OCI-LY1 (cell line): ENCODE measurements around the gene VDR.
A peak's percentile ranks its signal among the peaks of the same experiment; 100 is the strongest.

Experiments used
- H2AFZ ChIP-seq: fragments of 200-600 bp; sonication (generic), shearing (Covaris generic); 2 replicates; pipeline ENCODE4 v1.6.0; 2014; ENCODE audit warnings: antibody characterized with exemption, mild to moderate bottlenecking, low read length
- H3F3A ChIP-seq: fragments of 200-600 bp; sonication (generic), shearing (Covaris generic); 2 replicates; pipeline ENCODE4 v1.6.0; 2014; ENCODE audit warnings: mild to moderate bottlenecking, antibody characterized with exemption, low read length, moderate library complexity; ENCODE audit not compliant: insufficient read depth
- H3K27ac ChIP-seq: fragments of 200-600 bp; sonication (generic); 2 replicates; pipeline ENCODE4 v1.5.1; 2014; ENCODE audit warnings: low read length, mixed run types, mild to moderate bottlenecking, low read depth; ENCODE audit not compliant: poor library complexity, severe bottlenecking
- H3K27me3 ChIP-seq: fragments of 200-600 bp; sonication (generic); 2 replicates; pipeline ENCODE4 v1.6.0; 2014; ENCODE audit warnings: antibody characterized with exemption, mild to moderate bottlenecking, low read length, moderate library complexity; ENCODE audit not compliant: insufficient read depth
- H3K36me3 ChIP-seq: fragments of 200-600 bp; sonication (generic); 2 replicates; pipeline ENCODE4 v1.6.1; 2014; ENCODE audit warnings: mild to moderate bottlenecking, antibody characterized with exemption, low read length, moderate library complexity, mixed read lengths; ENCODE audit not compliant: insufficient read depth
- H3K4me1 ChIP-seq: fragments of 200-600 bp; sonication (generic); 2 replicates; pipeline ENCODE4 v1.5.1; 2014; ENCODE audit warnings: mild to moderate bottlenecking, low read length, moderate library complexity; ENCODE audit not compliant: insufficient read depth, severe bottlenecking
- H3K4me2 ChIP-seq: fragments of 200-600 bp; sonication (generic), shearing (Covaris generic); 2 replicates; pipeline ENCODE4 v1.6.1; 2014; ENCODE audit warnings: low read length
- H3K4me3 ChIP-seq: fragments of 200-600 bp; sonication (generic); 2 replicates; pipeline ENCODE4 v1.5.1; 2014; ENCODE audit warnings: low read length, low read depth, mild to moderate bottlenecking, mixed read lengths; ENCODE audit not compliant: poor library complexity, severe bottlenecking
- H3K79me2 ChIP-seq: fragments of 200-600 bp; shearing (Covaris generic); 2 replicates; pipeline ENCODE4 v1.6.1; 2016; ENCODE audit warnings: mixed run types, low read length, mixed read lengths; ENCODE audit not compliant: insufficient read depth
- H3K9ac ChIP-seq: fragments of 200-600 bp; sonication (generic), shearing (Covaris generic); 2 replicates; pipeline ENCODE4 v1.6.1; 2014; ENCODE audit warnings: mild to moderate bottlenecking, low read length, mixed read lengths
- H3K9me2 ChIP-seq: fragments of 200-600 bp; sonication (generic), shearing (Covaris generic); 2 replicates; pipeline ENCODE4 v1.6.1; 2014; ENCODE audit warnings: low read depth, mild to moderate bottlenecking, low read length, mixed read lengths
- H3K9me3 ChIP-seq: fragments of 200-600 bp; shearing (Covaris generic); 2 replicates; pipeline ENCODE4 v1.6.1; 2014; ENCODE audit warnings: low read length, mixed read lengths
- H4K20me1 ChIP-seq: fragments of 200-600 bp; sonication (generic), shearing (Covaris generic); 2 replicates; pipeline ENCODE4 v1.6.0; 2016; ENCODE audit warnings: mild to moderate bottlenecking, low read length; ENCODE audit not compliant: insufficient read depth
- CTCF ChIP-seq: fragments of 200-600 bp; sonication (generic), shearing (Covaris generic); IDR thresholded peaks from 2 replicates; pipeline ENCODE4 v1.5.1; 2017; ENCODE audit warnings: mild to moderate bottlenecking, antibody characterized with exemption, low read length, moderate library complexity, mixed read lengths
- EZH2 ChIP-seq: fragments of 200-600 bp; sonication (generic), shearing (Covaris generic); IDR thresholded peaks from 2 replicates; pipeline ENCODE4 v1.8.0; 2017; ENCODE audit warnings: borderline replicate concordance, mixed run types, mild to moderate bottlenecking, antibody characterized with exemption, low read length, moderate library complexity, mixed read lengths

Gene VDR

GRCh38 chr12:47904713-47905709, at the start of gene VDR:
VDR (minus strand) TSS chr12:47904994; CDS start chr12:47879113, 25,881 bp downstream.
- Histone ChIP-seq H3K4me3 (peak within 1 kb of the TSS; percentile 60), H3K9me3 (no peaks in the 10 kb centered on the region), H3K79me2 (no peaks in the 10 kb centered on the region), H3K9me2 (no peaks in the 10 kb centered on the region), H3K36me3 (no peaks in the 10 kb centered on the region), H3K27ac (no peak within 1 kb of the TSS), H3K4me1 (peaks cover 18% of the 10 kb centered on the region), H3K27me3 (no peaks in the 10 kb centered on the region), H2AFZ (no peak within 1 kb of the TSS), H3K4me2 (peak within 1 kb of the TSS; percentile 73), H4K20me1 (no peaks in the 10 kb centered on the region), H3F3A (no peaks in the 10 kb centered on the region), H3K9ac (peak within 1 kb of the TSS; percentile 49; the same call in 1 of the 2 replicates)
- TF ChIP-seq CTCF = peak; percentile 57
- no peak for TF ChIP-seq EZH2

- no peaks in the 10 kb centered on the region for H3K9me2 ChIP-seq
- H3K79me2 ChIP-seq = no peaks in the 10 kb centered on the region
- no peaks in the 10 kb centered on the region for H3K4me1 ChIP-seq
- TF ChIP-seq EZH2 (no peak), CTCF (no peak)
- H3K4me2 ChIP-seq = no peak overlapping the region
- no peak overlapping the region for H3K27ac ChIP-seq
- H2AFZ ChIP-seq = no peak overlapping the region
- no peak overlapping the region for H3K9ac ChIP-seq
- H3F3A ChIP-seq = no peaks in the 10 kb centered on the region
- no peaks in the 10 kb centered on the region for H3K36me3 ChIP-seq
- no peaks in the 10 kb centered on the region for H3K9me3 ChIP-seq
- H3K4me3 ChIP-seq = no peak overlapping the region
- peaks cover 4% of the 10 kb centered on the region; the same call in 1 of the 2 replicates for H3K27me3 ChIP-seq
- H4K20me1 ChIP-seq = no peaks in the 10 kb centered on the region
Measured at GRCh38 chr12:47954058-47954457, 49.3 kb upstream of the VDR start.

GRCh38 chr12:47950856-47951468, 46.2 kb upstream of the VDR start:
- H3K9me2 ChIP-seq = no peaks in the 10 kb centered on the region
- H2AFZ ChIP-seq = no peak overlapping the region
- H3K79me2 ChIP-seq = no peaks in the 10 kb centered on the region
- no peaks in the 10 kb centered on the region for H4K20me1 ChIP-seq
- no peak for TF ChIP-seq CTCF
- no peaks in the 10 kb centered on the region for H3K9me3 ChIP-seq
- H3K4me2 ChIP-seq = no peak overlapping the region
- H3K27ac ChIP-seq = no peak overlapping the region
- no peaks in the 10 kb centered on the region for H3K36me3 ChIP-seq
- no peaks in the 10 kb centered on the region for H3K4me1 ChIP-seq
- H3K4me3 ChIP-seq = no peak overlapping the region
- H3K9ac ChIP-seq = no peak overlapping the region
- 0 out of 2 replicates have a peak, but pooled peaks cover 4% of the 10 kb centered on the region for H3K27me3 ChIP-seq
- no peaks in the 10 kb centered on the region for H3F3A ChIP-seq
